NCI-H1417 (cell line): ENCODE data around the gene COL5A2.

Experiments
- DNase-seq, 3 experiments: peaks; one replicate each; lab custom pipeline; 2025; lab: John Stamatoyannopoulos, UW

The COL5A2 gene

DNA sequence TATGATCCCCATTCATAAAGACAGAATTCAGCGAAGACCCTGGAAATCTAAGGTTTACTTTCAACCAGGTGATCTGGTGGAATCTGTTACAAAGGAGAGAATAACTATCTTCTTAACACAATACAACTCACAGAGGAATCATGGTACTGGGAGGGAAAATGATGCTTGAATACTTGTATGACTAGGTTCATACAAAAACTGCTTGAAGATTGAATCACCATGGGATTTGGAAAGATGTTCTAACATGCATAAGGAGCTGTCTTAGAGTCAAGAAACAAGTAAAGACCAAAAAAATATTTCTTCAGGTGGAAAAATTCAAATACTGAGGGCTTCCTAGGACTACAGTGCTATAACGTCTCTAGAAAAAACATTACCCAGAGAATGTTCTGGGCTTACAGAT is 32.2 kb downstream of the COL5A2 start:
- no peak for DNase-seq

DNA sequence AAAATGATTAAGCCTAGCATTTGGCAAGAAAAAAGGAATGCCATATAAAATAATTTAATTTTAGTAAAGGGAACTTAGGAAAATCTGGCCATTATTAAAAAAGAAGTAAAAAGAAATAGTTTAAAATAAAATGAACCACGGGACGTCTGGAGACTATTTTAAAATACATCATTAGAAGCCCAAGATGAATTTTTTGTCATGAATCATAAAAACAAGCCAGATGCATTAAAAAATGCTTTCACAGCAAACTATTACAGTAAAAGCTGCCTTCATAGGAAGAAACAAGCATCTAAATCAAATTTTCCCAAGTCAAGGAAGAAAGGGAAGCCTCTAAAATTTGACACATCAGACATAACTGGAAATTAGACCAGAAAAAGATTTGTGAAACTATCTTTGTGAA is 33.0 kb downstream of the COL5A2 start:
- DNase-seq, result no peak

DNA sequence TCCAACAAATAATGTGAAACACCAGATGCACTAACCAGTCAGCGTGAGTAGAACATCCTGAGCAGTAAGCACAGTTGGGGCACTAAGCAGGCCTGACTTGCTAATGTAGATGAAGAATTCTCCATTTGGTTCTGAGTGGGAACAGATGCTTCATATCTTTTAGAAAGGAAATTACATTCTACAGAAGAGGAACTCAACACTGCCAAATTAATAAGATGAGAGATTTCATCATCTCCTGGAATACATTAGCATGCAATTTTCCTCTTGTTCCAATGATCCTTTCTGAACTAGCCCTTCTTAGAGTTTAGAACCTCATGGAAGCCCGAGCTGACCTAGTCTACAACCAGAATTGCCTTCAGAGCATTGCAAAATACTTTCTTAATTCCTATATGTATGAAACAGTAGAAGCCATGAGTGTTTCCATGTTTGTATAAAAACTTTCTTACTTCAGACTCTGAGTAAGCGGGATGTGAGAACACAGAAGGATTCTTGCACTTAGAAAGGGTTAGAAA is 34.8 kb downstream of the COL5A2 start:
- no peak for DNase-seq

DNA sequence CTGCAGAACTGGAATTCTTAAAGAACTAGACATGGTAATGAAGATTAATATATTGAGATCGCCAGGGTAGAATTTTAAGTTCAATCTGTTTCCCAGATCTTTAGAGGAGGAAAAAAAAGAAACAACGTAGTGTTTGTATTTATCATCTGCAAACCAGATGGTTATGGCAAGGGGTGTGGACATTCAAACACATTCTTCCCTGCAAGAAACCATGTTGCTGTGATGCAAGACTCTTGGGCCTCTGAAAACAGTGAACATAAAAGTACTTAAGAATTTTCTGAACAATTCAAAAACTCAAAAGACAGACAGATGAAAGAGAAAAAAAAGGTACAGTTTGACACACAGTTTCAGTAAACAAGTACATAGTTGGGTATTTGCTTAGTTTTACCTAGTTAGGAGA is 35.6 kb downstream of the COL5A2 start:
- DNase-seq, result no peak

DNA sequence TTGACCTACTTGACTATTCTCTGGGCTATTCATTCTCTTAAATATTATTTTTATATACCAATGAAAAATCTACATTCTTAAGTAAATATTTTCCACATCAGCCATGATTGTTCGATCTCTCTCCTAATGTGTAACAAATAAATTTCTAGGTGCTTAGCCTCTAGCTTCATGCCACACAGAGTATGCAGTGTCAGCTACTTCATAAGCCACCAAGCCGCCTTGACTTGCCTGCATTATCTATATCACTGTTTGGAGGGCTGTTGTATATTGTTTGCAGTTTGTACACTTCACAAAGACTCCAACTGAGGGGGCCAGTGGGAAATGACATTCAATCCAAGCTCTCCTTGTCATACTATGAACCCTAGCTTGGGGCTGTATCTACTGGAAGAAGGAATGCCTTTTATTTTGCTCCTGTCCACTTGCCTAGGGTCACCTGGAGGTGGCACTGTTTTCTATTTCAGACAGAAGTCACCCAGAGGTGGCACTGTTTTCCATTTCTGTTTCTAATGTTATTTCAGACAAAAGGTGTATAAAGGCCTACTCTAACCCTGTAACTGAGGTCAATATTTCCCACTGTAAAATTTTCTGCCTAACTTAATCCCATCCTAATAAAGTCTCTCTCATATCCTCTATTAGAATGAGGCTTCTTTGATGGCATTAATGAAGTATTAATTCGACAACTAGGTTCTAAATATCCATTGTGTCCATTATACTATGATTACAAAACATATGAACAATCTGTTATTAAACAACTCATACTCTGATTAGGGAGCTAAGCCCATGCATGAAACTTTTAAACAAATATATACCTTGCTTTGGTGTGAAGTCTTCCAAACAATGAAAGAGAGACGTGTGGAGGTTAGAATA is 36.4 kb downstream of the COL5A2 start:
- peak in 2 of 3 experiments; percentile 9 to 42 for DNase-seq

DNA sequence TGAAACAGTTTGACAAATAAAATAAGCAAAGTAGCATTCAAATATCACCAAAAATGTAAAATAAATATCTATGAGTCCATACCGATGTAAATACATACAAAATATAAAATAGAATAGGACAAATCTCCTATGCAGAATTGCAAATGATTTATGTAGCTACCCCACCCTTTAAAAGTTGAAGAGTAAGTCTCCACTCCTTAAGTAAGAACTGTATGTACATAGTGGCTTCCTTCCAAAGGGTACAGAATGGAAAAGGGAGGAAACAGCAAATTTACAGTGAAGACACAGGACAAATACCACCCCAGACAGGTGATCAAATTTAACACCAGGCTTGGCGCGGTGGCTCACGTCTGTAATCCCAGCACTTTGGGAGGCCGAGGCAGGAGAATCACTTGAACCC is 40.8 kb downstream of the COL5A2 start:
- DNase-seq, result no peak

DNA sequence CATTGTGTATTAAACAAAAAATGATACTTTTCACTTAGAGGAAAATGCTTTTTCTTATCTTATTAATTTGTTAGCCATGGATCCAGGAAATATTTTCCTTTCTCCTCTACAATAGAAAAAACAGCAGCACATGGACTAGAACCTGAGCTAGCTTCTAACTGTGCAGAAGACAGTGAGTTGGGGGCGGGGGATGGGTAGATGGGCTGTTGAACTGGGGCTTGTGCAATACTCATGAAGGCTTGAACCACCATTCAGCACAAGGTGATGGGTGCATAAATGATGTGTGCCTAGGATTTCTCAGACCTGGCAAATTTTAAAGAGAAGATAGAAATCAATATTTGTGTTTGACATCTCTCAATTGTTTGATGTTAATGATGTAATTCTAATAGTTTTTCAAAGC is 42.0 kb downstream of the COL5A2 start:
- DNase-seq, result no peak

DNA sequence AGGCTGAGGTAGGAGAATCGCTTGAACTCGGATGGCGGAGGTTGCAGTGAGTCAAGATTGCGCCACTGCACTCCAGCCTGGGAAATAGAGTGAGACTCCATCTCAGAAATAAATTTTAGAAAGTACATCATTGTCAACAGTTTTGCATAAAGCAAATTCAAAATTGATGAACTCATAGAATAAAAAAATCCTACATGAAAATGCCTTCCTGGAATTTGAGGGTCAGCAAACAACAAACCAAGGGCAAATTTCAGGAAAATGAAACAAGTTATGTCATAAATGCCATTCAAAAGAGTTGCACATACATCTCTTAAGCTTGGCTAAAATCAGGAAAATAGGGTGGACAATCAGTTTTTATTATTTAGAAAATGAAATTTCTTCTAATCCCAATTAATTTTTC is 45.1 kb downstream of the COL5A2 start:
- no peak for DNase-seq

DNA sequence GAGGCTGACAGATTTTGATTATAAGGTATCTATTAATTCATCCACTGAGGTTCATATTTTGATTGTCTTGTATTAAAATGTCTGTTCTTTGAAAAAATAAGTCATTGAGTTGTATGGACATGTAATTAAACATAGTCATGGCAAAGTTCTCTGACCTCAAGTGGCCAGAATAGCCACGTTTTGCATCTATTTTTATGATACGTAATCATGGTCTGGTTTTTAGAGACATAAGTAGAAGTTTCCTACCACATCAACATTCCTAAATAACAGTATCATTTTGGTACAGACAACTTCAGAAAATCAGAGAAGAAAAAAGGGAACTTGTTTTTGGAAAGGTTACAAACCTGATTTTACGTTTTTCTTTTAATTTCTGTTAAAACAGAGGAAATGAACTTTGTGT is 47.6 kb downstream of the COL5A2 start:
- DNase-seq, result no peak

DNA sequence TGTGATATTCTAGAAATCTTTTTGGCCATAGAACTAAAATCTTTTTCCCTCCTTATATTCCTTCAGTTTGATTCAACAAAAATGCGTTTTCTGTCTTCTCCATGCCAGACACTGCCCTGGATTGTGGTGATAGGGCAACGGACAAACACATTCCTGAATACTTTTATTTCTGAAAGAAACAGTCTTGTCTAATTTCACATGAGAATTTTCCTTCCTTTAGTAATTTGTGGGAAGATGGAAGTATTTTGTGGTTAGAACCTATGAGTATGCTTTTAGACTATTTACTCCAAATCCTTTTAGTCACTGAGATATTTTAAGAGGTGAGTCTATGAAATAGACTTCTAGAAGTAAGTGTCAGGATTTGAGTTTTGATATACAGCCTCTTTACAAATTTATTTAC is 49.6 kb downstream of the COL5A2 start:
- DNase-seq, result no peak

DNA sequence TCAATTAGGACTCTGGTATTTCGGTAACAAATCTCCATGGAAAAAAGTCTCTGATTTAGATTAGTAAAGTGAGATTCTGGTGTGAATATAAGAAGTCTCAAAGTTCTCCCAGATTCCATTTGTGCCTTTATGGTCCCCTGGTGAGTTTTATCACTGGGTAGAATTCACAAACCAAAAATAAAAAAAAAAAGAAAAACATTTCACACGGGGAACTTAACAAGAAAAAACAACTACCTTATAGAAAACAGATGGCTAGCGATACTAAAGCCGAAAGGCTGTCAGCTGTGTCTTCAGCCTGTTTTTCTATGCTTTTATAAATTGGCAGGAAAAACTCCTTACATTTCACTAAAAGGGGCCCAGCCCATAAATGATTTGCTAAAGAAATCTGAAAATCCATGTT is 50.6 kb downstream of the COL5A2 start:
- DNase-seq, result no peak

DNA sequence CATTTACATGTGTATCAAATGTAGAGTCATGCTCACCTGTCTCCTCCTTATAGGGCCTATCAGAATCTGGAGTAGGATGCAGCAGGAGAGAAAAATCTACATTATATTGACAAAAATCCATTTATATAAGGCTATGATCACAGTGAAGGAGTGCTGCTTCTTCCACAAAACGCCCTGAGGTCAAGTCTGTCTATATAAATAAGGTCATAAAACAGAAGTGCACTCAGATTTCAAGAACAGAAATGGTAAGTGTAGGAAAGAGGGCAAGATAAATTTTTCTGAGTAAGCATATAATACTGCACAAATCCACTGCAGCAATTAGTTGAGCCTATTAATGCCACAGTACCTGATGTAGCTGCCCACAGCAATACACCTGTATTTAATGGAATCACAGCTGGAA is 51.8 kb downstream of the COL5A2 start:
- peak; percentile 7 to 96 (median 75) for DNase-seq

DNA sequence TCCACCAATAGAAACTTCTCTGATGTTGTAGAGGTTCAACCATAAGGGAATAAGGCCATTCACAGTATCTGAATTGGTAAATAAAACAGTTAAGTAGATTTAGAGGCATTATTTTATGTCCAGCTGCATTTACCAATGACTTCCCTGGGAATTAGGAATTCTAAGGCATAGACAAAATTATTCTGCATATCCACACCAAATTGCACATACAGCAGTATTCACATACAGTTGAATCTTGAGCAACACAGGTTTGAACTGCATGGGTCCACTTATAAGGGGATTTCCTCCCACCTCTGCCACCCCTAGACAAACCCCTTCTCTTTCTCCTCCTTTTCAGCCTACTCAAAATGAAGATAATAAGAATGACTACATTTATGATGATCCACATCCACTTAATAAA is 54.4 kb downstream of the COL5A2 start:
- DNase-seq, result no peak

DNA sequence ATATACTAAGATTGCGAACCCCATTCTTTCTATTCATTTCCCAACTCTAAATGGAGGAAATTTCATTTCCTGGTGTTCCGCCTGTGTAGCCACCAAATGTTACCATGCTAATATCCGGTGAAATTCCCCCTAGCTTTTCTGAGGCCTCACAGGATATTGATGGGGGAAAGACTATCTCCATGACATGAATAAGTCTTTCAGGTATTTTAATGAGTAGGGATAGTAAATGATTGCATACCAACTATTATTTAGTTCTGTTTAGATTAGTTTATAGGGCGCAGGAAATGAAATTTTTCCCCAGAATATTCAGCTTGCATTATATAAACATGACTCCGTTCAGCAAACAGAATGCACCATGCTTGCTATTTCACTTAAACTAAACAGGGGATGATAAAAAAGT is 55.4 kb downstream of the COL5A2 start:
- no peak for DNase-seq

DNA sequence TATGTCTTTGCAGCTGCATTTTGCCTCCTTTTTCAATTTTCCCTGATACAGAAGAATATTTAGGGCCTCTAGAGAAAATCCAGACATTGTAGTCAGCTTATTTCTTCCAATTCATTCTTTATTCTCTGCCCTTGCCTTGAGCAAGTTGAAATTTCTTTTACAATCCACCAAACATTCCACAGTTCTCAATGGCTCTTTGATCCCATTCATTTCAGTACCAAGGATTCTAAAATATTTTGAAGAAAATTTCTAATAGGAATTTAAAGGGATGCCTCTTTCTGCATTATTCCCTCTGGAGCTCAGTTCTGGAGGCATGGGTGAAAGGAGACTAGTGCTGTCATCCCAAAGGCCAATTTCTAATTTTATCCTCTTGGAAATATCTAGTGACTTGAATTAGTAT is 61.2 kb downstream of the COL5A2 start:
- DNase-seq, result no peak

DNA sequence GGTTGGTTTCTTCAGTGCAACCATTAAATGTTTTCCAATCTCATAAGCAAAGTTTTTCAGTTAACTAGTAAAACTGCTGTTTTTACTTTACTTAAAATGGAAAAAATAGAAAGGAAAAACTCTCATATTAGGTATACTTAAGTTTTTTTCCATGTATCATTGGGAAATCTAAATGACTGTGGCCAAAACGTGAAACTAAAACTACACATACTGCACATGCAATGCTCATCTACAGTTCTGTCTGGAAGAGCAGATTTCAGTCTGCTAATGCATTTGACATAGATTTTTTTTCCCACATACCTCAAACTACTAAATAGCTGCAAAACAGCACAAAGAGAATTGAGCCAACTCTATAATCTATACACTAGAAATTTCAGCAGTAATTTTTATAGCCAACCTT is 62.6 kb downstream of the COL5A2 start:
- DNase-seq, result no peak

DNA sequence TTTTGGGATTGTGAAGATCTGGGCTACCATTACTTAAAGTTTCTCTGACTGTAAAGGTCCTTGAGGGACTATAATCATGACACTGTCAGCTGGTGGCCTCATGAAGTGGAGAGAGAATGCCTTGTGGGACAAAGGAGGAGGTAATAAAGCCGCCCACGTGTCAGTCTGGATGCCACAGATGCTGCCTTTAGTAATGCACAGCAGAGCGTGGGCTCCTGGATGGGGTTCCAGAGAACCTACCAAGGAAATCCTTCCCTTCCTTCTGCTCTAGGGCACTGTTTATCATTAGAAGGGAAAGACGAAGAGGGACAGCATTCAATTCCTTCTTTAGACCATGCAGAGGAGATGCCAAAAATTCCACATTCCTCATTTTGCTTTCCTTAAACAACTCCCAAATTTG is 63.5 kb downstream of the COL5A2 start:
- no peak for DNase-seq

DNA sequence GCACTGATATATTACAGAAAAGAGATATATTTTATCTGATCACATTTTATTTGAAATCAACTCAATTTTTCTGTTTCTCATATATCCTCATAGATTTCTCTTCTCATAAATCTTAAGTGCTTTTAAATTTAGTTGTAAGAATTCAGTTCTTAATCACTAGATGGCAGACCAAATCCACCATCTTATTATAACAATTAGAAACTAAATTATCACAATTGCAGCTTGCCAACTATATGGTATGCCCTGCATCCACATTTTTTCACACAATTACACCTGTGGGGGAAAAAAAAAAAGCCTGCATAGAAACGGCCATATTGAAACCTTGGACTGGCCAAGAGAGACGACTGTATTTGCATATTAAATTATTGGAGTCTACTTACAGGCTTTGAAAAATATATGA is 64.4 kb downstream of the COL5A2 start:
- peak in 1 of 3 experiments; percentile 34 for DNase-seq

DNA sequence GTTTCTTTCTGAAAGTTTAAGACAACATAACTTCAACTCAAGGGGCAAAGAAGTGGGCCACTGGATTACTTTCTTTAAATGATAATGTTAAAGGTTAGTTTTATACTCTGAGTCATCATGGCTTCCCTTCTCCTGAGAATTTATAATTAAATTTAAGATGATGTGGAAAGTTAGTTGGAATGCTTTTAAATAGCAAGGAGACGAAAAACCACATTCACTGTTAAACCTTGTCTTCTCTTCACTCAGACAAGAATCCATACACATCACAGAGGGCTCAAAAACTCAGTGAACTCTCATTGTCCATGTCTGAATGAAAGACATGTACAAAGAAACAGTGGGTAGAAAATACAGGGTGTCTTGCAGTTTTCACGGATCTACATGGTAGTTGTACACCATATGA is 65.6 kb downstream of the COL5A2 start:
- no peak for DNase-seq

DNA sequence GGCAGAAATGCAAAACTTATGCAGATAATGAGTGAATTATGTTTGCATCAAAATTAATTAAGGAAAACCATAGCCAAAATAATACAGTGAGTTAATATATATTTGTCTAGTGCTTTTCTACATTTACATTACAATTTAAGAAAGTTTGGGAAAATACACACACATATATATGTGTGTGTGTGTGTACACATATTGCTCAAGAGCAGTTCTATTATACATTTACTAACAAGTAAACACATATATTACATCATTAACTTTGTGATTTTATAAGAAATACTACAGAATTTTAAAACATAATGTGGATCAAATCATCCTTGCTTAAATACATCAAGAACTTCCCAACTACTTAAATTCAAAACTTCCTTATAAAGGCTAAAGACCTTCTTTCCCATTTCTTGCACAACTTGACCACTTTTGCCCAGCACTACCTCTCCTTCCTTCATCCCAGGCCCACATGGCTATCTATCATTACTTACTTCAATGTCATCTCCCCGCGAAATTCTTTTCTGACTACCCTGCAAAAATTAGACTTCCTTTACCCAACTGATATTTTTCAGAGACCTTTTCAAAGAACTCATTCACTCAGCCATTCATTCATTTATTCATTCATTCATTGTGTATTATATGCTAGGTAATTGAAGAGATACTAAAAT is 68.4 kb downstream of the COL5A2 start:
- no peak for DNase-seq

DNA sequence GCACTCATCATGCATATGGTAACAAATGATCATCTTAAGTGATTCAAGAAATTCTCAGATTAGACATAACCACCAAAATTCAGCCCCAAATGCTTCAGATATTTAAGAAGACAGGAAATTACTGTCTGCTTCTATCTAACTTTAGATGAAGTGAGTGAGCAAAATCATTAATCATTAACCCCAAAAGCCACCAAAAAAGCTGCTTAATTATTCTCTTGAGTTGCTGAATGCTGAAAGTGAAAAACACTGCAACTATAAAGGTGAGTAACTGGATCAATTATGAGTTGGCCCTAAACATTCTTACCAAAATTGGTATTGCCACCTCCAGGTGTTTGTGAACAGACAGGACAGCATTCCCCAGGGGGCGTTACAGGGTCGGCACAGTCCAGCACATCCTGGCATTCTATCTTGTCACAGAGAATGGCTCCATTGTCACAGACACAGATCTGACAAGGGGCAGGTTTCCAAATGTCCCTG is 69.6 kb downstream of the COL5A2 start:
- no peak for DNase-seq

DNA sequence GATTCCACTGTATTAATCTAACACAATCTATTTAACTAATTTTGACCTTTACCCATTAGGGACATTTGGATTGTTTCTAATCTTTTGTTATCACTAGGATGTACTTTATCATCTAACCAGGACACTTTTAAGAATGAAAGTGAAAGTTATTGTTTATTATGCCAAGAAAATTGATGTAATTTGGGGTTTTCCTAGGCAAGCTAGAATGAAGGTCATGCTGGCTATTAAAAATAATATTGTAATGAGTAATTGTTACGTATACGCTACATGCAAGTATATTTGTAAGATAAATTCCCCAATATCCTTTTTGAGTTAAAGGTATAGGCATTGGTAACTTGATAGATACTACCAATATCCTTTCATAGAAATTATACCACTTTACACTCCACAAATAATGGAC is 74.6 kb downstream of the COL5A2 start:
- DNase-seq, result no peak

DNA sequence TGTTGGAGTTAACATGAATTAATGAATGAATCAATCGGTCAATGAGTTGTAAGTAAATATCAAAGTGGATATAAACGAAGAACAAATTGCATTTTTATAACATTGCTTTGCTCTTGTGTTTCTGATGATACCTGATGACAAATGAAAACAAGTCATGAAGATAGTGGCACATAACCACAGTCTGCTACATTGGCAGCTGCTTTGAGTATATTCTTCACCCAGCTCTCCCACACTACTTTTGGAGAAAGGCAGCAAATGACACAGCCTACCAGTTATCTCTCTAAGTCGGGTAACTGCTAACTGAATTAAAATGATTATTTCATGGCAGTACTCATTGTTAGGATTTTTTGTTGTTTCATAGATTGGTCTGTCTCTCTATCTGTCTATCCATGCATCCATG is 76.8 kb downstream of the COL5A2 start:
- DNase-seq, result no peak
